ENCODE measurements around the gene TMIE.
A peak's percentile ranks its signal among the peaks of the same experiment; 100 is the strongest.

Gene TMIE

GRCh38 chr3:46708401-46709156 is 7.4 kb downstream of the TMIE start:
- no peak for DNase-seq (ENCODE audit: low spot score)

- no peak for DNase-seq (ENCODE audit: low spot score)
Measured at GRCh38 chr3:46709157-46709654, 8.0 kb downstream of the TMIE start.

- DNase-seq (ENCODE audit: low spot score): no peak
Measured at GRCh38 chr3:46709721-46710120, 8.5 kb downstream of the TMIE start.

- DNase-seq (ENCODE audit: low spot score): no peak
Measured at GRCh38 chr3:46710229-46710628, 9.0 kb downstream of the TMIE start.

- no peak for DNase-seq (ENCODE audit: low spot score)
Measured at GRCh38 chr3:46710671-46711295, 9.6 kb downstream of the TMIE start.

- no peak for DNase-seq (ENCODE audit: low spot score)
Measured at GRCh38 chr3:46711305-46711704, 10.1 kb downstream of the TMIE start.

GRCh38 chr3:46711760-46712159 is 10.6 kb downstream of the TMIE start:
- DNase-seq (ENCODE audit: low spot score): no peak

GRCh38 chr3:46712191-46713049 is 11.2 kb downstream of the TMIE start:
- no peak for DNase-seq (ENCODE audit: low spot score)

GRCh38 chr3:46713050-46713897 is 12.1 kb downstream of the TMIE start:
- DNase-seq (ENCODE audit: low spot score): no peak

GRCh38 chr3:46713898-46714552 is 12.8 kb downstream of the TMIE start:
- peak; percentile 36 for DNase-seq (ENCODE audit: low spot score)

- peak; percentile 22 for DNase-seq (ENCODE audit: low spot score)
Measured at GRCh38 chr3:46714728-46715506, 13.7 kb downstream of the TMIE start.

- DNase-seq (ENCODE audit: low spot score): peak; percentile 37
Measured at GRCh38 chr3:46715507-46716175, 14.4 kb downstream of the TMIE start.

GRCh38 chr3:46716461-46717441 is 15.6 kb downstream of the TMIE start:
- peak; percentile 38 for DNase-seq (ENCODE audit: low spot score)

GRCh38 chr3:46717447-46718231 is 16.4 kb downstream of the TMIE start, which contains the start of gene PRSS50:
Gene PRSS50, minus strand, starts transcription at chr3:46717869. Its CDS starts 45 bp downstream, at chr3:46717824.
- DNase-seq (ENCODE audit: low spot score): peak; percentile 53

GRCh38 chr3:46719044-46719565 is 17.9 kb downstream of the TMIE start:
- DNase-seq (ENCODE audit: low spot score): no peak

GRCh38 chr3:46719735-46720271 is 18.6 kb downstream of the TMIE start:
- peak; percentile 33 for DNase-seq (ENCODE audit: low spot score)

- no peak for DNase-seq (ENCODE audit: low spot score)
Measured at GRCh38 chr3:46721009-46721408, 19.8 kb downstream of the TMIE start.

Measured in ecto neural progenitor cell (in vitro differentiated cells).